AG08395 (cell line): ENCODE results near the gene CAMK1D.
"Not testable (repeated sequence)": the region's sequence is repeated elsewhere in the genome, so short reads cannot be mapped to it uniquely, and the experiment has no call there.

Source experiments
- DNase-seq: peaks from one replicate; pipeline ENCODE4 v3.0.0; 2012; ENCODE audit warnings: mixed read lengths, low spot score

The CAMK1D gene

GRCh38 chr10:12854988-12855387, 505.6 kb downstream of the CAMK1D start:
- DNase-seq = no peak

- DNase-seq = no peak
Observed at GRCh38 chr10:12862459-12862858, 513.1 kb downstream of the CAMK1D start.

GRCh38 chr10:12865515-12865914, 516.2 kb downstream of the CAMK1D start:
- DNase-seq = not testable (repeated sequence)

DNA sequence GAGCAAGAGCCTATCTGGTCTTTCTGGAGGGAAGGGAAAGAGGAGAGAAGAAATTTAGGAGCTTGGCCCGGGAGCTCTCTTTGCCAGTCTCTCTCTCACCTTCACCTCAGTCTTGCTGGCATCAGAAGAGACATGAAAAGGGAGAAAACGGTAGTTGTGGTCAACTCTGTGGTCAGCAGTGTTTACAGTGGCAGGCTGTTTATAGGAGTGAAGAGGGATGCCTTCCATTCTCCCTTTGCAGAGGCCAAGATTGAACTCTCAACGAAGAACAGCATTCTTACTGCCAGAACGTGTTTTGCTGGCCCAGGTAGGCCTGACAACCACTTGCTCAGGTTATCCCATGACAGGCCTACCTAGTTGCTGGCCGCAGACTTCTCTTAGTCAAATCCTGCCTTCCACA, 518.9 kb downstream of the CAMK1D start:
- no peak for DNase-seq

DNA sequence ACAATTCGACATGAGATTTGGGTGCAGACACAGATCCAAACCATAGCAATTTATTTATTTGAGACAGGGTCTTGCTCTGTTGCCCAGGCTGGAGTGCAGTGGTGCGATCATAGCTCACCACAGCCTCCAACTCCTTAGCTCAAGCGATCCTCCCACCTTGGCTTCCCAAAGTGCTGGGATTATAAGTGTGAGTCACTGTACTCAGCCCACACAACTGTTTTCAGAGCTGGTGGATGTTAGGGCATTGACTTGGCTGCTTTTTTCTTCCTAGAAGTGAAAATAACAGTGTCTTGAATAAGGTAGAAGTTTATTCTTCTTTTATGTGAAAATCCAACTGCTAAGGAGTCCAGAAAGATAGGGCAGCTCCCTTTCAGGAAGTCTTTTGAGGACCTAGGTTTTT, 520.1 kb downstream of the CAMK1D start:
- no peak for DNase-seq

- DNase-seq = no peak
Observed at GRCh38 chr10:12872577-12872976, 523.2 kb downstream of the CAMK1D start.

GRCh38 chr10:12873172-12873571, 523.8 kb downstream of the CAMK1D start:
- DNase-seq = no peak

DNA sequence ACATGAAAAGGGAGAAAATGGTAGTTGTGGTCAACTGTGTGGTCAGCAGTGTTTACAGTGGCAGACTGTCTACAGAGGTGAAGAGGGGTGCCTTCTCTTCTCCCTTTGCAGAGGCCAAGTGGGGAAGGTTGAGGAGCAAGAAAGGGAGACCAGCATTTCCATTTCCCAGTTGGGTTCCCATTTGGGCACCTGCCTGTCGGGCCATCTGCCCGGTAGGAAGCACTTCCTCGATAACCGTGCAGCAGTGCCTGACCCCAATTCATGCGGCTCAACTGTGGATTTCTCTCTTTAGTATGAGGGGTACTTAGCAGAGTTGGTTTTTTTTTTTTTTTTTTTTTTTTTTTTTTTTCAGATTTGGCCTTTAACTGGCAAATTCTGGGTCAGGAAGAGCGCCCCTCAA, 525.2 kb downstream of the CAMK1D start:
- DNase-seq = no peak

DNA sequence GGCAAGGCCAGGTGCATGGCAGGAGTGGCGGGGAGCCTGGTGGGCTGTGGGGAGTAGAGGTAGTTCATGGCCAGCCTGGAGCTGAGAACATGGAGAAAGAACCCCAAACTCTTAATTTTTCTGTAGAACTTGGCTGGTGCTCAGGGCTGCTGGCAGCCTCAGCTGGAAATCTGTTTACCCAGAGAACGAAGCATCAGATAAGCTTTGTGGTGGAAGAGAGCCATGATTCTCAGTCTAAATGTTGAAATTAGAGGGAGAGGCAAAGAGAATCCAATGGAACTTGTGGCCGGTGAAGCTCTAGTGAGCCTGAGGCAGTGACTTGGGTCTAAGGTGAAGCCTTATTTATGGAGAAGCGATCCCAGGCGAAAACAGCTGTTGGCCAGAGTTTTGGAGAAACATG, 525.8 kb downstream of the CAMK1D start:
- DNase-seq = no peak

DNA sequence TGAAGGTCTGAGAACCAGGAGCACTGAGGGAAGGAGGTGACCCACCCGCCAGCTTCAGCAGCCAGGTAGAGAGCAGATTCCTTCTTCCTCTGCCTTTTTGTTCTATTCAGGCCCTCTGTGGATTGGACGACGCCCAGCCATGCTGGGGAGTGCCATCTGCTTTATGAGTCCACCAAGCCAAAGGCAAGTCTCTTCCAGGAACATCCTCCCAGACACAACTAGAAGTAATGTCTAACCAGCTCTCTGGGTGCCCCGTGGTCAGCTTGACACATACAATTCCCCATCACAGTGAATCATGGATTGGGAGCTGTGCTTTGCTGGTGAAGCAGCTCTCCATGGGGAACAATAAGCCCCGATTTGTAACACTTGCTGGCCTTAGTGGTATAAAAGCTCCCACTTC, 526.9 kb downstream of the CAMK1D start:
- no peak for DNase-seq

DNA sequence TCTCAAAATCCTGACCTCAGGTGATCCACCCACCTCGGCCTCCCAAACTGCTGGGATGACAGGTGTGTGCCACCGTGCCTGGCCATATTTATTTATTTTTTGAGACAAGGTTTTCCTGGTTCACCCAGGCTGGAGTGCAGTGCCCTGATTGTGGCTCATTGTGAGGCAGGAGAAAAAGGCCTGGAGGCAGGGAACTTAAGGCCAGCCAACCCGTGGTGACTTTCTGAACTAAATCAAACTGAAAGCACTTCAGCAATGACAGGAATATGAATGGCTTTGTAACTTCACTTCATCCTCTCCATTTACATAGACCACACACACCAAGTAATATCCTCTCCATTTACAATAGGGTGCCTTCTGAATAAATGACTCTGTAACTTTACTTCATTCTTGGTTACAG, 527.8 kb downstream of the CAMK1D start:
- no peak for DNase-seq

- DNase-seq = no peak
Observed at GRCh38 chr10:12880423-12880822, 531.1 kb downstream of the CAMK1D start.

- DNase-seq = no peak
Observed at GRCh38 chr10:12884851-12885250, 535.5 kb downstream of the CAMK1D start.
